Measurements from ENCODE around the gene ZNF142.

DNA sequence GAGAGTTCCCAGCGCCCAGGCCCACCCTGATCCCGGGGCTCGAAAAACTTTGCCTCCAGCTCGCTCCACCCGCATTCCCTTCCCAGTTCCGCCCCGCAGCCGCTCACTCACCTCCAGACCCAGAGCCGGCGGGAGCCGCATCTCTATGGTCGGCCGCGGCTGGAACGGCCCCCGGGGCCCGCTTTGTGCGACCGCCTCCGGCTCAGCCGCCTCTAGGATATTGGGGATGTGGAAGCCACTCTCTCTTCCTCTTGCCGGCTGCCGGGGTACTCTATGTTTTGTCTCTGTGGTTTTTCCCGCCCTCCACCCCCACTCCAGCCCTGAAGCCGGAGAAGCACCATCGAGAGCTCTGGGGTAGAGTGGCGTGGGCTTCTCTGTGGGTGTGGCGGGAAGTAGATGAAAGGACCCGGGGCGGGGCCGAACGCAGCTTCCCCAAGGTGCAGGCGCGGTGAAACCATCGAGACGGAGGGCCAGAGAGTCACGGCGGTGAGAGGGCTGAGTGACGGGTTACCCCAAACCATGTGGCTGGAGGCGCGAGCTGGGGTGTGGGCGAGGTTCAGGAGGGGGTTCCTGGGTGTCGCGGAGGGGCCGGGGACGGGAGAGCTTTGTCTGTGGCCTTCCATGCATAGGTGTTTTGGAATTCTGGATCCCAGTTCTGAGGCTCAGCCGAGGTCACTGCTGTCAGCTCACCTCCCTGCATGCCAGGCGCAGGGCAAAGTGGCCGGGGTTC lies at the start of gene ZNF142, which contains the start of gene BCS1L:
- TF ChIP-seq, protein P1, sequence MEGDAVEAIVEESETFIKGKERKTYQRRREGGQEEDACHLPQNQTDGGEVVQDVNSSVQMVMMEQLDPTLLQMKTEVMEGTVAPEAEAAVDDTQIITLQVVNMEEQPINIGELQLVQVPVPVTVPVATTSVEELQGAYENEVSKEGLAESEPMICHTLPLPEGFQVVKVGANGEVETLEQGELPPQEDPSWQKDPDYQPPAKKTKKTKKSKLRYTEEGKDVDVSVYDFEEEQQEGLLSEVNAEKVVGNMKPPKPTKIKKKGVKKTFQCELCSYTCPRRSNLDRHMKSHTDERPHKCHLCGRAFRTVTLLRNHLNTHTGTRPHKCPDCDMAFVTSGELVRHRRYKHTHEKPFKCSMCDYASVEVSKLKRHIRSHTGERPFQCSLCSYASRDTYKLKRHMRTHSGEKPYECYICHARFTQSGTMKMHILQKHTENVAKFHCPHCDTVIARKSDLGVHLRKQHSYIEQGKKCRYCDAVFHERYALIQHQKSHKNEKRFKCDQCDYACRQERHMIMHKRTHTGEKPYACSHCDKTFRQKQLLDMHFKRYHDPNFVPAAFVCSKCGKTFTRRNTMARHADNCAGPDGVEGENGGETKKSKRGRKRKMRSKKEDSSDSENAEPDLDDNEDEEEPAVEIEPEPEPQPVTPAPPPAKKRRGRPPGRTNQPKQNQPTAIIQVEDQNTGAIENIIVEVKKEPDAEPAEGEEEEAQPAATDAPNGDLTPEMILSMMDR (IDR thresholded peaks at IDR 0.05): no peak
- TF ChIP-seq POLR2A (IDR thresholded peaks at IDR 0.05): peak in 1 of 2 donors; percentile 81

Measured in heart left ventricle (tissue), 13 donors.